IPS-18a (cell line): ENCODE measurements around the gene BAZ1B.
"Not testable (repeated sequence)": the region's sequence is repeated elsewhere in the genome, so short reads cannot be mapped to it uniquely, and the experiment has no call there.

Experiments used
- H3K27ac ChIP-seq: one replicate; pipeline ENCODE4 v1.5.1; 2013; ENCODE audit warnings: low read length
- H3K27me3 ChIP-seq: one replicate; pipeline ENCODE4 v1.6.1; 2013; ENCODE audit warnings: mild to moderate bottlenecking, low read length; ENCODE audit not compliant: control insufficient read depth, insufficient read depth
- H3K36me3 ChIP-seq: one replicate; pipeline ENCODE4 v1.6.1; 2013; ENCODE audit warnings: low read depth, low read length; ENCODE audit not compliant: control insufficient read depth
- H3K4me1 ChIP-seq: one replicate; pipeline ENCODE4 v1.6.1; 2013; ENCODE audit warnings: low read depth, low read length; ENCODE audit not compliant: control insufficient read depth
- H3K4me3 ChIP-seq: one replicate; pipeline ENCODE4 v1.5.1; 2013; ENCODE audit warnings: low read length
- H3K9ac ChIP-seq: one replicate; pipeline ENCODE4 v1.6.1; 2013; ENCODE audit warnings: mild to moderate bottlenecking, low read length, moderate library complexity
- H3K9me3 ChIP-seq: one replicate; pipeline ENCODE4 v1.6.1; 2013; ENCODE audit warnings: low read depth, low read length; ENCODE audit not compliant: control insufficient read depth

Gene BAZ1B

GRCh38 chr7:73537051-73537450, 15.0 kb upstream of the BAZ1B start:
- H3K27me3 ChIP-seq: no peaks in the 10 kb centered on the region
- no peak overlapping the region for H3K4me3 ChIP-seq
- H3K36me3 ChIP-seq: peaks cover 36% of the 10 kb centered on the region
- no peak overlapping the region for H3K9ac ChIP-seq
- H3K4me1 ChIP-seq: no peaks in the 10 kb centered on the region
- no peaks in the 10 kb centered on the region for H3K9me3 ChIP-seq
- no peak overlapping the region for H3K27ac ChIP-seq

GRCh38 chr7:73536479-73536878, 14.4 kb upstream of the BAZ1B start:
- no peak overlapping the region for H3K27ac ChIP-seq
- no peak overlapping the region for H3K4me3 ChIP-seq
- no peaks in the 10 kb centered on the region for H3K4me1 ChIP-seq
- no peaks in the 10 kb centered on the region for H3K9me3 ChIP-seq
- no peaks in the 10 kb centered on the region for H3K27me3 ChIP-seq
- H3K36me3 ChIP-seq: peaks cover 31% of the 10 kb centered on the region
- H3K9ac ChIP-seq: no peak overlapping the region

GRCh38 chr7:73535918-73536317, 13.8 kb upstream of the BAZ1B start:
- not testable (repeated sequence) for H3K27ac ChIP-seq, H3K4me3 ChIP-seq, H3K9me3 ChIP-seq, H3K4me1 ChIP-seq, H3K27me3 ChIP-seq, H3K9ac ChIP-seq
- peaks cover 31% of the 10 kb centered on the region for H3K36me3 ChIP-seq

- Histone ChIP-seq H3K9ac (no peak overlapping the region), H3K27ac (no peak overlapping the region), H3K27me3 (no peaks in the 10 kb centered on the region), H3K9me3 (no peaks in the 10 kb centered on the region), H3K4me1 (no peaks in the 10 kb centered on the region), H3K36me3 (peaks cover 18% of the 10 kb centered on the region), H3K4me3 (no peak overlapping the region)
These were observed 11.6 kb upstream of the BAZ1B start for GRCh38 chr7:73533742-73534141.

GRCh38 chr7:73532224-73532623, 10.1 kb upstream of the BAZ1B start:
- H3K4me1 ChIP-seq: no peaks in the 10 kb centered on the region
- H3K4me3 ChIP-seq: no peak overlapping the region
- no peaks in the 10 kb centered on the region for H3K27me3 ChIP-seq
- H3K9me3 ChIP-seq: no peaks in the 10 kb centered on the region
- peaks cover 8% of the 10 kb centered on the region for H3K36me3 ChIP-seq
- no peak overlapping the region for H3K27ac ChIP-seq
- H3K9ac ChIP-seq: no peak overlapping the region

GRCh38 chr7:73530800-73531199, 8.7 kb upstream of the BAZ1B start:
- Histone ChIP-seq H3K4me3 (no peak overlapping the region), H3K27me3 (no peaks in the 10 kb centered on the region), H3K27ac (no peak overlapping the region), H3K9me3 (no peaks in the 10 kb centered on the region), H3K4me1 (no peaks in the 10 kb centered on the region), H3K9ac (no peak overlapping the region), H3K36me3 (no peaks in the 10 kb centered on the region)

- H3K4me1 ChIP-seq: no peaks in the 10 kb centered on the region
- no peaks in the 10 kb centered on the region for H3K27me3 ChIP-seq
- H3K9ac ChIP-seq: no peak overlapping the region
- H3K27ac ChIP-seq: no peak overlapping the region
- H3K4me3 ChIP-seq: no peak overlapping the region
- H3K9me3 ChIP-seq: no peaks in the 10 kb centered on the region
- H3K36me3 ChIP-seq: no peaks in the 10 kb centered on the region
These were observed 5.1 kb upstream of the BAZ1B start for GRCh38 chr7:73526896-73527821.

GRCh38 chr7:73526158-73526494, 4.0 kb upstream of the BAZ1B start:
- H3K9me3 ChIP-seq, H3K9ac ChIP-seq, H3K36me3 ChIP-seq, H3K27ac ChIP-seq, H3K4me3 ChIP-seq, H3K4me1 ChIP-seq, H3K27me3 ChIP-seq: not testable (repeated sequence)

GRCh38 chr7:73521636-73522104, 423 bp downstream of the BAZ1B start:
- peaks cover 9% of the 10 kb centered on the region for H3K4me1 ChIP-seq
- H3K36me3 ChIP-seq: peaks cover 19% of the 10 kb centered on the region
- H3K4me3 ChIP-seq: peak overlapping the region; percentile 78
- peak overlapping the region; percentile 82 for H3K9ac ChIP-seq
- H3K27ac ChIP-seq: peak overlapping the region; percentile 80
- H3K9me3 ChIP-seq: no peaks in the 10 kb centered on the region
- H3K27me3 ChIP-seq: no peaks in the 10 kb centered on the region

- Histone ChIP-seq H3K9me3 (no peaks in the 10 kb centered on the region), H3K27me3 (no peaks in the 10 kb centered on the region), H3K27ac (no peak overlapping the region), H3K36me3 (peaks cover 22% of the 10 kb centered on the region), H3K9ac (peak overlapping the region; percentile 82), H3K4me1 (peaks cover 9% of the 10 kb centered on the region), H3K4me3 (peak overlapping the region; percentile 78)
These were observed 1.1 kb downstream of the BAZ1B start for GRCh38 chr7:73520673-73521635.

- Histone ChIP-seq H3K9me3 (no peaks in the 10 kb centered on the region), H3K4me1 (peaks cover 9% of the 10 kb centered on the region), H3K27me3 (no peaks in the 10 kb centered on the region), H3K4me3 (peak overlapping the region; percentile 78), H3K9ac (peak overlapping the region; percentile 82), H3K36me3 (peaks cover 30% of the 10 kb centered on the region), H3K27ac (no peak overlapping the region)
These were observed 2.0 kb downstream of the BAZ1B start for GRCh38 chr7:73519867-73520672.
